NCI-H446 treated with DMSO at 0.1 percent for 48 hours (cell line): Measurements from ENCODE around the gene PLCB1.
A peak's percentile ranks its signal among the peaks of the same experiment; 100 is the strongest.

ENCODE experiments used
- DNase-seq: peaks from one replicate; lab custom pipeline; 2025; lab: John Stamatoyannopoulos, UW

The PLCB1 gene

DNA sequence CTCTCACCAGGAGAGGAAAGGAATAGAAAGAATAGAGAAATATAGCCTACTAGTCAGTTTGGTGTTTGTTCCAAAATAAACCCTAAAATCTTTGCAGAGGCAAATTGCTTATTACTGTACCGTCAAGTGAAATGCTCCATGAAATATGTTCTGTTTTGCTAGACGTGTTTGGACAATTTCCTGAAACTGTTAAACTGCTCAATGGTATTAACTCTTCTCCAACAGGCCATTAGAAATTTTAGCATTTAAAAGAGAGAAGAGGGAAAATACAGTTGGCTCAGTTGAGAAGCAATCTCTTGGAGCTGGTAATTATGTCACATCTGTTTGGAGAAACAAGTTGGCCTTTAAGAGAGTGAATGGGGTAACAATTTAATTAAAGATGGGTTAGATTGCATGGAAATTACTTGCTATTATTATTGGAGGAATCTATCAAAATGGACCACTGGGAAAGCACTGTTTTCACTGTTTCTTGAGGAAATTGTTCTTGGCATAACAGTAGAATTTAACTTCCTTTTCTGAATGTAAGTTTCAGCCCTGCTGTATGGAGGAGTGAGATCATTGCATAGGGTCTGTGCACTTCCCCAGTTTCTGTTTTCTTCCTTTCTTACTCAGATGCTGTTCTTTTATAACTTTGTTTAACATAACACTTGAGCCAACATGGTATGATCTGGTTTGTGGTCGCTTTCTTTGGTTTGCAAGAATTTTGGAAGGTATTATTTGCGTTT, 373.6 kb downstream of the PLCB1 start:
- DNase-seq: peak; percentile 71

GRCh38 chr20:8507231-8507630, 375.2 kb downstream of the PLCB1 start:
- DNase-seq: no peak

DNA sequence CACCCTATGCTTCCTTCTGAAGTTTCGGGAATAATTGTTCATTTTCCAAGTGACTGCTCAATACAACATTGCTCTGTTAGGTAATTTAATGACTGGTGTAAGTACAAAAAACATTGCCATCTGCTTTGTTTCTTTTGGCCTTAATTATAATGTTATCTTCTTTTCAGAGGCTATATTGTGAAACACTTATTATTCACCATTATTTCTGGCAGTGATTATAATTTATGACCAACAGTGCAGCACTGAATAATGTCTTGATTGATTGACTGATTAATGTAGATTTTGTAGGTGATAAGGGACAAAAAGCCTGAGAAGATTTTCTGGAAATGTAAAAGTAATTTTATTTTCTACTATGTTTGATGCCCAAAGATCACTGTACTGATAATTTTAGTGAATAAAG, 377.7 kb downstream of the PLCB1 start:
- peak; percentile 82 for DNase-seq

DNA sequence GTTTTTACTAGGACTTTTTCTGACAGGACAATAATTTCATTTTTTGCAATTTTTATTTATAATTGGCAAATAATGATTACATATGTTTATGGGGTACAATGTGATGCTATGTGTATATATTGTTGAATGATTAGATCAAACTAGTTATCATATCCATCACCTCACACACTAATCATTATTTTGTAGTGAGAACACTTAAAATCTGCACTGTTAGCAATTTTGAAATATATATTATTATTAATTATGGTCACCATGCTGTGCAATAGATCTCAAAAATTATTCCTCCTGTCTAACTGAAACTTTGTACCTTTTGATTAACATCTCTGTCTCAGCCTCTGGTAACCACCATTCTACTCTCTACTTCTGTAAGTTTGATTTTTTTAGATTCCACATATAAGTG, 378.7 kb downstream of the PLCB1 start:
- no peak for DNase-seq

GRCh38 chr20:8512003-8512402, 379.9 kb downstream of the PLCB1 start:
- no peak for DNase-seq

DNA sequence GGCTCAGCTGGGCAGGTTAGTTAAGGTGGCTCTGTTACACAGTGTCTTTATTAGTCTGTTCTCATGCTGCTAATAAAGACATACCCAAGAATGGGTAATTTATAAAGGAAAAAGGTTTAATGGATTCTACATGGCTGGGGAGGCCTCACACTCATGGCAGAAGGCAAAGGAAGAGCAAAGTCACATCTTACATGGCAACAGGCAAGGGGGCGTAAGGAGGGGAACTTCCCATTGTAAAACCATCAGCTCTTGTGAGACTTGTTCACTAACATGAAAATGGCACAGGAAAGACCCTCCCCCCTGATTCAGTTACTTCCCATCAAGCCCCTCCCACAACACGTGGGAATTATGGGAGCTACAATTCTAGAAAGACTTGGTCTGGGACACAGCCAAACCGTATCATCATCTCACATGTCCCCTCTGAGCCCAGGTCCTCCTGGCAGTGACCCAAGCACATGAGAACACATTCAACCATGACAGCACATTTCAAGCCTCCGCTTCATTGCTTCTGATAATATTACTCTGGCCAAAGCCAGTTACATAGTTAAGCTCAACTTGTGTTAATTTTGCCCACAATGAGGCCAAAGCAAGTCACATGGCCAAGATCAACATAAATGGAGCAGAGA, 383.9 kb downstream of the PLCB1 start:
- peak; percentile 92 for DNase-seq

DNA sequence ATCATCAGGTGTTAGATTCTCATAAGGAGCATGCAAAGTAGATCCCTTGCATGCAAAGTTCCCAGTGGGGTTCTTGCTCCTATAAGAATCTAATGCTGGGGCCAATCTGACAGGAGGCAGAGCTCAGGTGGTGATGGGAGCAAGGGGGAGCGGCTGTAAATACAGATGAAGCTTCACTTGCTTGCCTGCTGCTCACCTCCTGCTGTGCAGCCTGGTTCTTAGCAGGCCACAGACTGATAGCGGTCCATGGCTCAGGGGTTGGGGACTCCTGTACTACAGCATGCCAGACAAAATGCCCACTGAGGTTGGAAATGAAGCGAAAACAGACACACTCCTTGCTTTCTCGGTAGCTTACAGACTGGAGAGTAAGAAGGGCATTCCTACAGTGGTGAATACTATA, 386.8 kb downstream of the PLCB1 start:
- no peak for DNase-seq

DNA sequence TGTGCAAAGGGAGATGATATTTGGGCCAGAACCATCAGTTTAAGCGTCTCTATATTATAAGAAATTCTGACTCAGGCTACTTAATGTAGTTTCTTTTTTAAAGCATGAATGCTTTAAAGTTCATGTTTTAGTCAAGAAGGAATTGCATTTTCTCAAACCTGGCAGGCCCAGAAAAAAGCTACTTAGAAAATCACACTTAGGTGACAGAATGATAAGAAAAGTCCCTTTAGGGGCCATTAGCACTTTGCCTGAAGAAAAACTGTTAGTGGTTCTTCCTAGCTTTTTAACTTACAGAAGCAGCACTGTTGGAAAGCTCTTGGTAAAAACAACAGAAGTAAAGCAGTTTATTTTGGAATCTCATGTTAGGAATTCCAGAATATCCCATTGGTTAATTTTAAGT, 387.8 kb downstream of the PLCB1 start:
- DNase-seq: no peak

- DNase-seq: no peak
Measured at GRCh38 chr20:8522168-8522567, 390.1 kb downstream of the PLCB1 start.

DNA sequence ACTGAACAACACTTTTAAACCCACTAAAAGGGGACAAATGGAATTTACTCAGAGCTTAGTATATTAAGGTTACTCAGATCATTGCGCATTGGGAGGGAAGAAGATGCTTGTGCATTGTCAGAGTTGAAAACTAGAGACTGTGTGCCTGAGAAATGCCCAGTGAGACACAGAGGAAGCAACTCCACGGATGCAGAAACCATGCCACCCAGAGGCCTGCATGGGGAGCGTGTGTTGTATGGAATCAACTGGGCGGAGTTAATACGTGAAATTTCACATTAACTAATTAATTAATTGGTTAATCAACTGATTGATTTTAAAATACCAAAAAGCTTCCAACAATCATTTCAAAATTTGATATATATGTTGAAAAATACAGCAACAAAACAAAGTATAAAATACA, 391.6 kb downstream of the PLCB1 start:
- DNase-seq: peak; percentile 30

- DNase-seq: peak; percentile 37
Measured at GRCh38 chr20:8524101-8525016, 392.3 kb downstream of the PLCB1 start.

DNA sequence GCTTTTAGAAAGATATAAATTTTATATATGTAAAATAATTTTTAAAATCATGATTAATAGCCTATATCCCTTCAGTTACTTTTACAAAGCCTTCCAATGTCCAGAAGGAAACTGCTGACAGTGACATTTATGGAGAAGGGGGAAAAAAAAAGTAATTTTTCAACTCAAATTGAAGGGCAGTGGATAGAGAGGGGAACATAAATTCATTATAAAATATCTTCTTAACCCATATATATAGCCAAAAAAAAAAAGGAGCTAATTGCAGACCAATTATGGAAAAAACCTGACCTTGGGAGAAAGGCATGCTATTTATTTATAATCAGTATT, 392.9 kb downstream of the PLCB1 start:
- DNase-seq: no peak

DNA sequence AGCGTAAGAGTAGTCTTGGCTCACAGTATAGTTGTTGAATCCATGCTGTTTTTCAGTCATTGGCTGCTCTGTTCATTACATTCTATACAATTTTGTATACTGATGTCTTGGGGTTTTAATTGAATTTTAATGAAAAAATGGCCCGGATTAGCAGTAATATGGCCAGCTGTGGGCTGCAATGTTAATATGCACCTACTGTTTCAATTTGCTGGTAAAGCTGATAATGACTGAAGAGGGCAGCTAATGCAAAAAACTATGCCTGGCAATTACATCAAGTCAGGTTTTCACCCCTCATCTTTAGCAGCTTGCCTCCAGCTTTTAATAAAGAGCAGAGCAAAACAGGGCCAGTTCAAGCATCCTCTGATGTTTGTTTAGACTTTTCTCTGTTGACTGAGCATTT, 394.5 kb downstream of the PLCB1 start:
- no peak for DNase-seq

- DNase-seq: no peak
Measured at GRCh38 chr20:8527998-8528723, 396.1 kb downstream of the PLCB1 start.

DNA sequence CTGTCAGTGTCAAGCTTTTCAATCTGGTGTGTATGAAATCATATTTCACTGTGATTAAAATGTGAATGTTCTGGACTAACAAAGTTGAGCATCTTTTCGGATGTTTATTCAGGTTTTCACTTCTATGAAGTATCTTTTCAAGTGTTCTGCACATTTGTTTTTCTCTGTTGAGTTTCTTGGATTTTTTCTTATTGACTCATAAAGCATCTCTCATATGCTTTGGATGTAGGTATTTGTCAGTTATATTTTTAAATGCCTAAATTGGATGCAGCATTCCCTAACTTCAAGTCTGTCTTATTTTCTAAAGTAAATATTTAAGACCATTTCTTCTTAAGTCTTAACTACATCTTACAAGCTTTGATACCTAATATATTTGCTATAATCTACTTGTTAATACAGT, 398.0 kb downstream of the PLCB1 start:
- no peak for DNase-seq

DNA sequence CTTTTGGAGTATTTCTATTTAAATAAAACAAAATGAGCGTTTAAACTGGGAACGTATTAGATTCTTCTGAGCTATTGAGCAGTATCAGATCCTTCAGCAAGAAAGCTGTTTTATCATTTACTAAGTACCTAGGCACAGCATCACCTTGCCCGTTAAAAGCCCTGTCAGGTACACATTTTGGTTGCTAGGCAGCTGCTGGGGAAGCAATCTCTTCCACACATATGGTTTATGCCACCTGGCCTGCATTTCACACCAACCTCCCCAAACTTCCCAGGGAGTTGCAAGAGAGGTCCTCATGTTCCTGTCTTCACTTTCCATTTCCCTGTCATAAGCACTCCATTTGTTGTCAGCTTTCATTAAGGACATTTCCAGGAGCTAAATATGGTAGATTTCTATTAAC, 400.1 kb downstream of the PLCB1 start:
- DNase-seq: no peak

- no peak for DNase-seq
Measured at GRCh38 chr20:8534368-8535160, 402.5 kb downstream of the PLCB1 start.

DNA sequence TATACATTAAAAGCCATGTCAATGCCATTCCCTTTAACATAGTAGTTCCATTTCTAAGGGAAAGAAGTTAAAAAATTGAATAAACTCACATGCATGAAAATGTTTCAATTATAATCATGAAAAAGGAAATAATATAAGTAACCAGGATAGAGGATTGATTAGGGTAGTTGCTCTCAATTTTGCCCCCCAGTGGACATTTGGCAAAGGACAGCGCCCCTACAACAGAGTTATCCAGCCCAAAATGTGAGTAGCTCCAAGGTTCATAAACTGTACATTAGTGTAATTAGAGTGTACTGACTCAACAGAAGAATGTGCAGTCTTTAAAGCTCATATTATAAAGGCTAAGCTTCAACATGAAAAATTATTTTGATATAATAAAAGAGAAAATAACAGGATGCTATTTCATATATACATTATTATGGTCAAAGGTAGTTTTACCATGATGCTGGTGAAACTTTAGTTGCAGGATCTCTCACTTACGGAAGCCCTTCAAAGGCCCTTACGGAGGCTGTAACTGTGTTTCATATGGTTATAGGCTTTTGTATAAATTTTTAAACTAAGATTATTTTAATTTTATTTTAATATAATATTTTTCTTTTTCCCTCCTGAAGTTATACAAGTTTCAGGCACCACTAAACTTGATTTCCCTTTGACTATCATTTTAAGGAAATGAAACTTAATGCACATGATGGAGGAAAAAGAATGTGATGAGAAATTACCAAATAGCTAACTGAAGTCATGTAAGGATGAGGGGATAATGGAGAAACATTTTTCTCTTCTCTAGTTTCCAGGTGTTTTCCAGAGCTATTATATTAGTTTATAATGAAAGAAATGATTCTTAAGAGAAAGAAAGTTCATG, 403.6 kb downstream of the PLCB1 start:
- DNase-seq: no peak

DNA sequence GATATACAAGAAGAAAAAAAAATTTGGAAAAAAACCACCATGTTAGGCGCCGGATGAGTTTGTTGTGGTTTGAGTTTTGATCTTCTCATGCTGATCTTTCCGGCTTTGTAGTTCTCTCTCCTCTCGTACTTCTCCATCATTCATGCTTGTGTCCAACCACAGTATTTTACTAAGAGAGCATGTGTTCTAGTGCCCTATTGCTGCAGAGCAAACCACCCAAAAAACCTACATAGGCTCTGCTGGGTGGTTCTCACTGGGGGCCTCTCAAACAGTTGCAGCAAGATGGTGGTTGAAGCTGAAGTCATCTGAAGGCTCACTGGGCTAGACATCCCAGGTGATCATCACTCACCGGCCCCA, 404.2 kb downstream of the PLCB1 start:
- no peak for DNase-seq

DNA sequence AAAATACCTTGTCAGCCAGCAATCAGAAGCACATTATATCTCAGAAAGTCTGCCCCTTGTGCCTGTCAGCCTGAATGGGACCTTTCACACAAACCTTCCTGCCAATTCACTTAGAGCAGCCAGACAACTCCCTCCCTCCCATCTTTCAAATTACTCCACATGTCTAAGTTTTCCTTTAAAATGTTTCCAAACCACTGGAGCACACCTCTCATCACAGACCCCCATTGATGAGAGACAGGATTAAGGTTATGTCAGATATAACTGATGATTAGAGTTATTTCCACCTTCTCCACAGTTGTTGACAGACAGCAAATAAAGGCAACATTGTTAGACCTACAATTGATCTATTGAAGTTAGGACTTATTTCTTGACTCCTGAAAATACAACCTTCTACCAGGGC, 408.4 kb downstream of the PLCB1 start:
- DNase-seq: no peak

DNA sequence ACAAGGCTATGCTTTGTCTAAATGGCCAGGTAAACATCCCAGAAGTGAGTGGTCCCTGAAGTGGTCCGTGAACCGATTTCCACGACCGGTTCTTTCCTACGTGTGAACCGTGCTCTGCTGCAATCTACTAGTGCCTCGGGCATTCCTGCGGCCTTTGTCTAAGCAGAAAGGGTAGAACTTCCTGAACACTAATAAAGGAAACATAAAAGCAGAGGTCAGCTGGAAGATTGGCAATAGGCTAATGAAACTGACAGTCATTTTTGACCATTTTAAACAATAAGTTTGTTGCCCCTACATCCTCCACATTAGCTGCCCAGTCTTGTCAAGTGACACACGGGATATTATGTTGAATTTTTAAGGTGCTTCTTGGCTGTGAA, 410.0 kb downstream of the PLCB1 start:
- DNase-seq: no peak
